GM19099 (cell line): ENCODE measurements around the gene PUS1.

Source experiments
- POLR2A ChIP-seq: IDR thresholded peaks from 3 replicates; pipeline ENCODE4 v1.6.1; 2011; ENCODE audit warnings: low read depth; ENCODE audit not compliant: insufficient read length; ENCODE audit errors: extremely low read depth

PUS1 gene

GRCh38 chr12:131928711-131929580 is at the start of gene PUS1:
PUS1 (plus strand) TSS chr12:131929276; CDS start chr12:131929723, 447 bp downstream.
- TF ChIP-seq POLR2A = peak; percentile 88

- no peak for TF ChIP-seq POLR2A
Observed at GRCh38 chr12:131882804-131883520, 46.1 kb upstream of the PUS1 start.

- TF ChIP-seq POLR2A = no peak
Observed at GRCh38 chr12:131883521-131883900, 45.6 kb upstream of the PUS1 start.

DNA sequence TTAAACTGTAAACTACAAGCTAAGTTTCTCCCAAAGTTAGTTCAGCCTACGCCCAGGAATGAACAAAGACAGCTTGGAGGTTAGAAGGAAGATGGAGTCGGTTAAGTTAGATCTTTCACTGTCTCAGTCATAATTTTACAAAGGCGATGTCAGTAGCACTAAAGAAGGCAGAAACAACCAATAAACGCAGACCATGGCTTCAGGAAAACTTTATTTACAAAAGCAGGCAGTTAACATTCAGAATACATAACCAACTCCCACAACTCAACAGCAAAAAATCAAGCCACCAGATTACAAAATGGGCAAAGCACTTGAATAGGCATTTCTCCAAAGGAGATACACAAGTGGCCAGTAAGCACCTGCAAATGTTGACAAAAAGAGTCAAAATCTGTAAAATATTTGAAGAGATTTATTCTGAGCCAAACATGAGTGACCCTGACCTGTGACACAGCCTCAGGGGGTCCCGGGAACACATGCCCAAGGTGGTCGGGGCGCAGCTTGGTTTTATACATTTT is 43.5 kb upstream of the PUS1 start:
- no peak for TF ChIP-seq POLR2A

DNA sequence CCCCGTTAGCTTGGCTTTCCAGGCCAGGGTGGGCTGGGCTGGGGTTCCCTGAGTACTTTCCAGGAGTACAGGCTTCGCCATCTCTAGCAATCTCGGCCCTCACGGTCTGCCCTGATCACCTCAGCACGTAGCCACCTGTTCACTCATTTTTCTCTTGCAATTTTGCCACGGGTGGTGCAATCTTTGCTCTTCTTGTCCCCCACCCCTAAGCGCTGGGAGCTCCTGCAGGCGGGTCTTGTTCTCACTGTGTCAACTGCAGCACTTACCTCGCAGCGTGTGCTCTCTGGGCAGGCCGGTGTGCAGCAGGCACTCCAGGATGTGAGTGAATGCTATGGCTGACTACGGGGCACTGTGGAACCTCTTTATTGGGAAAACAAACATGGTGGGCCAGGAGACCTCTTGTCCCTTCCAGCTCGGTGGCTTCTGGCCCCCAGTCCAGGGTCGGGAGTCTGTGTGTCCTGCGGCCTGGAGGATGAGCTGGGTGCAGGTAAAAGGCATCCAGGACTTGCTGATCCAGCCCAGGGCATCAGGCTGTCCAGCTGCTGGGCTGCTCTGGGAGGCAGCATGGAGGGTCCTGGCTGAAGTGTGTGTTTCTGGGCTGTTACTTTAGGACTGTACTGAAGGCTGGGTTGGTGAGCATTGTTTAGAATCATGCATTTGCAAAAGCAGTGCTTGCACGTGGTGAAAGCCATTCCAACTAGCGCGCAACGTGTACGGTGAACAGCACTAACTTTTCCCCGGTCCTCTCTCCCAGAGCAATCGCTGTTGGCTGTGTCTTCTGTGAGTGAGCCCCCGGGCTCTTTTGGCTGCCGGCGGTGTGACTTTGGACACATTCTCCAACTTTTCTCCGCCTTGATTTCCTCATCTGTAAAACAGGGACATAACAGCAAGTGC is 36.1 kb upstream of the PUS1 start:
- no peak for TF ChIP-seq POLR2A

- no peak for TF ChIP-seq POLR2A
Observed at GRCh38 chr12:131893605-131894312, 35.3 kb upstream of the PUS1 start.

GRCh38 chr12:131894313-131894860 is 34.7 kb upstream of the PUS1 start, which contains the start of gene ULK1:
ULK1 (plus strand) TSS chr12:131894622; CDS start chr12:131895002, 380 bp downstream.
- TF ChIP-seq POLR2A = peak; percentile 82

GRCh38 chr12:131894981-131895639 is 34.0 kb upstream of the PUS1 start:
- no peak for TF ChIP-seq POLR2A

- no peak for TF ChIP-seq POLR2A
Observed at GRCh38 chr12:131895640-131896079, 33.4 kb upstream of the PUS1 start.

GRCh38 chr12:131896080-131896810 is 32.8 kb upstream of the PUS1 start:
- peak; percentile 26 for TF ChIP-seq POLR2A

DNA sequence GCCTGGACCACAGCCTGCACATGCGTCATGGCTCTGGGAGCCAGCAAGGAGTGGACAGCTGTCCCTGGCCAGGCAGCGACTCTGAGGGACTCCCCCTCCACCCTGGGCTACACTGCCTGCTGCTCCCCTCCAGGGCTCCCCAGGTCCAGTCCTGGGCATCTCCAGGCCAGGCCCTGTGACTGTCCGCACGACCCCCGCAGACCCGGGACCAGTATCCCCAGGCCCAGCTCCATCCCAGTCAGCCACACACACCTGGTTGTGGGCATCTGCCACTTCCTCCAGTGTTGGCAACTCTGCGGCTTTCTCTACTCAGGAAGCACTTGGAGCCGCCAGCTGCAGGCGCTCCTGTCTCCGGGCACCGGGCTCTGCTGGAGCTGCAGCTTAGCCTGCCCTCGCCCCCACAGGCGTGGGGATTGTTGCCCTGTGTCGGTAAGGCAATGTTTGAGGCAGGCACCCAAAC is 32.2 kb upstream of the PUS1 start:
- TF ChIP-seq POLR2A = no peak

DNA sequence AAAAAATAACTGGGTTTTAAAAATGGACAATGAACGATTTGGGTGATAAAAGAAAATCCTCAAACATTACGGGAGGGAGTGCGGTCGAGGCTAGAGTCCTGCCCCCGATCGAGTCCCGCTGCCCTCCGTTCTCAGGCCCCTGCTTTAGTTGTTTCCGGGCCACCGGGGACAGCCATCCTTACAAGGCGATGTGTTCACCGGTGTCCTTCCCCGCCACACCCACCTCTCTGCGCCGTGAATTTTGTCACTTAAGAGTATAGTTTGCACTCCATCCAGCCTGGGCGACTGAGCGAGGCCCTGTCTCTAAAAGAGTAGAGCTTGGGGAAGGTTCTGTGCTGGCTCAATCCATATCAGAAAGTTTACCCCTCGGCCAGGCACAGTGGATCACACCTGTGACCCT is 31.8 kb upstream of the PUS1 start:
- TF ChIP-seq POLR2A = no peak
